SU-DHL-6 (cell line): ENCODE measurements around the gene ICAM1.

ENCODE experiments used
- CTCF ChIP-seq: fragments of 200-600 bp; sonication (generic); IDR thresholded peaks from one replicate; pipeline ENCODE4 v1.5.1; 2017; ENCODE audit warnings: antibody characterized with exemption, mild to moderate bottlenecking, low read length, moderate library complexity; ENCODE audit not compliant: insufficient read depth, poor library complexity, severe bottlenecking
- EZH2phosphoT487 ChIP-seq: fragments of 200-600 bp; sonication (generic), shearing (Covaris generic); conservative IDR thresholded peaks from 2 replicates; pipeline ENCODE4 v1.6.1; 2018; ENCODE audit warnings: mild to moderate bottlenecking, antibody characterized with exemption, low read length, moderate library complexity, mixed read lengths

GRCh38 chr19:10223488-10224213, 47.3 kb upstream of the ICAM1 start:
- TF ChIP-seq CTCF (no peak), EZH2phosphoT487 (no peak)
